ENCODE measurements around the gene RFC3. TPM values are rescaled to one million over a fixed set of nuclear protein-coding genes. Genes with fewer than 3 reads are reported as not detected.
A peak's percentile ranks its signal among the peaks of the same experiment; 100 is the strongest.

The RFC3 gene
- polyA plus RNA-seq, 4 donors = 1.8 to 14.5 (median 7.5) TPM

DNA sequence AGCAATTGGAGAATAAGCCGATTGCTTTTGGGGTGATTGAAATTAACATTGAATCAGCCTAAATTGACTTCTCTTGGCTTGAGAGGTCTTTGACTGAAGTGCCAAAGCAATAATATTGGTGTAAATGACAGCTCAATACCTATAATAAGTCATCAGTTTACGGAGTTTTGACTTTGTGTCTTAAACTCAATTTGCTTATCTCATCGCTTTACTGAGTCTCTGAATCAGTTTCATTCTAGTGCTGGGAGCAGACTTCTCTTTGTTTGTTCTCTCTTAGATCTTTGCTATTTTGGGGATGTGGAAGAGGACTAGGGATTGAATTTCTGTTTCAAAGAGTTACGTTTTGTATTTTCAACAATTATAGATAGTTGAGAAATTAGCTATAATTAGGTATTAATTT lies 7.1 kb downstream of the RFC3 start:
- Histone ChIP-seq H3K27ac (ENCODE audit: low read depth in 1 of 3, low read length in 2 of 3) (no peak overlapping the region), H3K4me1 (ENCODE audit: control insufficient read depth in 3 of 3, insufficient read depth in 2 of 3, low read depth in 1 of 3, low read length in 2 of 3) (no peaks in the 10 kb centered on the region), H3K9me3 (ENCODE audit: control insufficient read depth in 2 of 2, insufficient read depth in 1 of 2, low read depth in 1 of 2, low read length in 1 of 2) (no peaks in the 10 kb centered on the region), H3K27me3 (ENCODE audit: control insufficient read depth in 3 of 3, insufficient read depth in 3 of 3, low read length in 3 of 3) (no peaks in the 10 kb centered on the region), H3K36me3 (ENCODE audit: control insufficient read depth in 3 of 3, insufficient read depth in 2 of 3, low read depth in 1 of 3, low read length in 3 of 3) (peaks cover 0 to 6% (median 0%) of the 10 kb centered on the region in 3 donors), H3K4me3 (ENCODE audit: low read depth in 1 of 3, low read length in 3 of 3) (no peak overlapping the region)
- no peak for DNase-seq
- FAIRE-seq = peak; percentile 62
- 91 to 97% (median 94%) methylated on average over 4 of the region's 4 CpGs for WGBS, 3 donors

- WGBS, 3 donors = 94 to 97% (median 96%) methylated on average over 2 of the region's 2 CpGs
- FAIRE-seq (no peak), DNase-seq (no peak)
- no peaks in the 10 kb centered on the region for H3K9me3 ChIP-seq (ENCODE audit: control insufficient read depth in 2 of 2, insufficient read depth in 1 of 2, low read depth in 1 of 2, low read length in 1 of 2)
- peaks cover 0 to 11% (median 0%) of the 10 kb centered on the region in 3 donors for H3K36me3 ChIP-seq (ENCODE audit: control insufficient read depth in 3 of 3, insufficient read depth in 2 of 3, low read depth in 1 of 3, low read length in 3 of 3)
- no peaks in the 10 kb centered on the region for H3K27me3 ChIP-seq (ENCODE audit: control insufficient read depth in 3 of 3, insufficient read depth in 3 of 3, low read length in 3 of 3)
- no peak overlapping the region for H3K27ac ChIP-seq (ENCODE audit: low read depth in 1 of 3, low read length in 2 of 3)
- no peak overlapping the region for H3K4me3 ChIP-seq (ENCODE audit: low read depth in 1 of 3, low read length in 3 of 3)
- H3K4me1 ChIP-seq (ENCODE audit: control insufficient read depth in 3 of 3, insufficient read depth in 2 of 3, low read depth in 1 of 3, low read length in 2 of 3) = no peaks in the 10 kb centered on the region
Measured at GRCh38 chr13:33827139-33827538, 9.2 kb downstream of the RFC3 start.

- Histone ChIP-seq H3K27ac (ENCODE audit: low read depth in 1 of 3, low read length in 2 of 3) (no peak overlapping the region), H3K27me3 (ENCODE audit: control insufficient read depth in 3 of 3, insufficient read depth in 3 of 3, low read length in 3 of 3) (no peaks in the 10 kb centered on the region), H3K4me1 (ENCODE audit: control insufficient read depth in 3 of 3, insufficient read depth in 2 of 3, low read depth in 1 of 3, low read length in 2 of 3) (no peaks in the 10 kb centered on the region), H3K9me3 (ENCODE audit: control insufficient read depth in 2 of 2, insufficient read depth in 1 of 2, low read depth in 1 of 2, low read length in 1 of 2) (no peaks in the 10 kb centered on the region), H3K36me3 (ENCODE audit: control insufficient read depth in 3 of 3, insufficient read depth in 2 of 3, low read depth in 1 of 3, low read length in 3 of 3) (peaks cover 0 to 11% (median 0%) of the 10 kb centered on the region in 3 donors), H3K4me3 (ENCODE audit: low read depth in 1 of 3, low read length in 3 of 3) (no peak overlapping the region)
- 87 to 90% (median 87%) methylated on average over 7 of the region's 7 CpGs for WGBS, 3 donors
- FAIRE-seq (no peak), DNase-seq (no peak)
Measured at GRCh38 chr13:33828431-33829129, 10.6 kb downstream of the RFC3 start.

DNA sequence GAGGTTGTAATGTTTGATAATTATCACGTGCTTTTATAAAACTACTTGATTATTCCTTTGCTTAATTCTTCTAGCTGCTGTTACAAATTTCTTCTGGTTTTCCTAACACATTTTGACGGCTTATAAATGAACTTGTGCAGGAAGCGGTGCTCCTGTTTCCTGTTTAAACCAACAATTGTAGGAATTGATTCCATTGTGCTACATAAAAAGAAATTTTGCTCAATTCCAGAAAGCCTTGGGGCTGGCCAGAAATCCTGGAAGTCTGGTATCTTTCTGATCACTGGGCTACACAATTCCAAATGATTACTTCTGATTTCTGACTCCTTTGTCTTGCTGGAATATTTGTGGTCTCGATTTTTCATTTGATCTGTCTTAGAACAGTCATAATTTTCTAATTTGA lies 14.9 kb downstream of the RFC3 start:
- peaks cover 0 to 11% (median 0%) of the 10 kb centered on the region in 3 donors for H3K36me3 ChIP-seq (ENCODE audit: control insufficient read depth in 3 of 3, insufficient read depth in 2 of 3, low read depth in 1 of 3, low read length in 3 of 3)
- FAIRE-seq (no peak), DNase-seq (no peak)
- no peak overlapping the region for H3K27ac ChIP-seq (ENCODE audit: low read depth in 1 of 3, low read length in 2 of 3)
- no peak overlapping the region for H3K4me3 ChIP-seq (ENCODE audit: low read depth in 1 of 3, low read length in 3 of 3)
- whole genome bisulfite sequencing, 3 donors = 85 to 93% (median 92%) methylated on average over 4 of the region's 4 CpGs
- H3K27me3 ChIP-seq (ENCODE audit: control insufficient read depth in 3 of 3, insufficient read depth in 3 of 3, low read length in 3 of 3) = no peaks in the 10 kb centered on the region
- H3K9me3 ChIP-seq (ENCODE audit: control insufficient read depth in 2 of 2, insufficient read depth in 1 of 2, low read depth in 1 of 2, low read length in 1 of 2) = no peaks in the 10 kb centered on the region
- no peaks in the 10 kb centered on the region for H3K4me1 ChIP-seq (ENCODE audit: control insufficient read depth in 3 of 3, insufficient read depth in 2 of 3, low read depth in 1 of 3, low read length in 2 of 3)

DNA sequence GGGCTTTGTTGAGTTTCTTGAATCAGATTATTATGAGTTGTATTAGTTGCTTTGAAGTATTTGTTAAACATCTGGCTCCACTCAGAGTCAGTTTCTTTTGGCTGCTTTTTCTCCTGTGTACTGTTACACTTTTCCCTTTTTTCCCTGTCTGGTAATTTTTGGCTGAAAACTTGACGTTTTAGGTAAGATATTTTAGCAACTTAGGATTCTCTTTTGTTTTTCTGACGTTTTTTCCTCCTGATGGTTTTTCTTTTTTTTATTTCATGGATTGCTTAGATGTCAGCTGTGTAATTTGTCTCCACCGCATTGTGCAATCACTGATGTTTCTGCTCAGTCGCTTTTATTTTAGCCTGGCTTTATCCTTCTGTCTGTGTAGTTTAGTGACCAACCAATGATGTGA lies 20.7 kb downstream of the RFC3 start:
- WGBS, 3 donors = 59 to 67% (median 61%) methylated on average over 4 of the region's 4 CpGs
- FAIRE-seq (no peak), DNase-seq (peak in 1 of 2 donors; percentile 23)
- Histone ChIP-seq H3K9me3 (ENCODE audit: control insufficient read depth in 2 of 2, insufficient read depth in 1 of 2, low read depth in 1 of 2, low read length in 1 of 2) (no peaks in the 10 kb centered on the region), H3K27me3 (ENCODE audit: control insufficient read depth in 3 of 3, insufficient read depth in 3 of 3, low read length in 3 of 3) (no peaks in the 10 kb centered on the region), H3K4me3 (ENCODE audit: low read depth in 1 of 3, low read length in 3 of 3) (no peak overlapping the region), H3K4me1 (ENCODE audit: control insufficient read depth in 3 of 3, insufficient read depth in 2 of 3, low read depth in 1 of 3, low read length in 2 of 3) (peaks cover 0 to 2% (median 0%) of the 10 kb centered on the region in 3 donors), H3K36me3 (ENCODE audit: control insufficient read depth in 3 of 3, insufficient read depth in 2 of 3, low read depth in 1 of 3, low read length in 3 of 3) (no peaks in the 10 kb centered on the region), H3K27ac (ENCODE audit: low read depth in 1 of 3, low read length in 2 of 3) (no peak overlapping the region)

- Histone ChIP-seq H3K9me3 (ENCODE audit: control insufficient read depth in 2 of 2, insufficient read depth in 1 of 2, low read depth in 1 of 2, low read length in 1 of 2) (no peaks in the 10 kb centered on the region), H3K4me3 (ENCODE audit: low read depth in 1 of 3, low read length in 3 of 3) (no peak overlapping the region), H3K4me1 (ENCODE audit: control insufficient read depth in 3 of 3, insufficient read depth in 2 of 3, low read depth in 1 of 3, low read length in 2 of 3) (peaks cover 0 to 2% (median 0%) of the 10 kb centered on the region in 3 donors), H3K36me3 (ENCODE audit: control insufficient read depth in 3 of 3, insufficient read depth in 2 of 3, low read depth in 1 of 3, low read length in 3 of 3) (no peaks in the 10 kb centered on the region), H3K27me3 (ENCODE audit: control insufficient read depth in 3 of 3, insufficient read depth in 3 of 3, low read length in 3 of 3) (no peaks in the 10 kb centered on the region), H3K27ac (ENCODE audit: low read depth in 1 of 3, low read length in 2 of 3) (no peak overlapping the region)
- peak; percentile 7 to 44 for DNase-seq
- peak; percentile 75 for FAIRE-seq
- WGBS, 3 donors = 26 to 49% (median 28%) methylated on average over 1 of the region's 1 CpG
Measured at GRCh38 chr13:33840402-33840801, 22.5 kb downstream of the RFC3 start.

DNA sequence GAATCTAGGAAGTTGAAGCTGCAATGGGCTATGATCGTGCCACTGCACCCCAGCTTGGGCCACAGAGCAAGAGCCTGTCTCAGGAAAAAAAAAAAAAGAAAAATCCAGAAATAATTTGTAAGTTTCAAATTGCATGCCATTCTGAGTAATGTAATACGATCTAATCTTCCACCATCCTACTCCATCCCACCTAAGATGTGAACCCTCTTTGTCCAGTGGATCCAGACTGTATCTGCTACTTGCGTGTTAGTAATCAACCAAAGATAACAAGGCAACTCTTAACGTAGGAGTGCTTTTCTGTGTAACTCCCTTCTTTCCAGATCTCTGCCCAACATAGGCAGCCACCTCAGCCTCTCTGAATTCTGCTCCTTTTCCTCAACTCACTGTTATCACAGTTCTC lies 24.3 kb downstream of the RFC3 start:
- H3K4me1 ChIP-seq (ENCODE audit: control insufficient read depth in 3 of 3, insufficient read depth in 2 of 3, low read depth in 1 of 3, low read length in 2 of 3) = peaks cover 0 to 11% (median 0%) of the 10 kb centered on the region in 3 donors
- H3K9me3 ChIP-seq (ENCODE audit: control insufficient read depth in 2 of 2, insufficient read depth in 1 of 2, low read depth in 1 of 2, low read length in 1 of 2) = no peaks in the 10 kb centered on the region
- H3K27me3 ChIP-seq (ENCODE audit: control insufficient read depth in 3 of 3, insufficient read depth in 3 of 3, low read length in 3 of 3) = no peaks in the 10 kb centered on the region
- H3K4me3 ChIP-seq (ENCODE audit: low read depth in 1 of 3, low read length in 3 of 3) = no peak overlapping the region
- peaks cover 0 to 11% (median 0%) of the 10 kb centered on the region in 3 donors for H3K36me3 ChIP-seq (ENCODE audit: control insufficient read depth in 3 of 3, insufficient read depth in 2 of 3, low read depth in 1 of 3, low read length in 3 of 3)
- no peak overlapping the region for H3K27ac ChIP-seq (ENCODE audit: low read depth in 1 of 3, low read length in 2 of 3)
- FAIRE-seq = no peak
- no peak for DNase-seq
- WGBS, 3 donors = 85 to 92% (median 86%) methylated on average over 4 of the region's 4 CpGs

DNA sequence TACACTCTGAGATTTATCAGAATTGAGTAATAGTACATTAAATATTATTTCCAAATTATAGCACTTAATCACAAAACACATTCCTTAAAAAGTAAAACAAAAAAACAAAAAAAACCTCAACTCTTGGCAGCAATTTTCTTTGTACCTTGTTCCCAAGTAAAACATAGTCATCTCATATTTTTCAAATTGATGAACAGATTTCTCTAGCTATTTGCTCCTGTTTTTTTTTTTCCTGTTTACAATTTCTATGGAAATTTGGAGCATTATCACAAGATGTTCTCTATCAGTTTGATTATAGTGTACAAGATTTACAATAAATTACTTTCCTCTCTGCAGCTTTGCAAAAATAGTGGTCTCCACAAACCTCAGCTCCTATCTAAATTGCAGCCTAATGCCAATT lies 25.0 kb downstream of the RFC3 start:
- Histone ChIP-seq H3K9me3 (ENCODE audit: control insufficient read depth in 2 of 2, insufficient read depth in 1 of 2, low read depth in 1 of 2, low read length in 1 of 2) (no peaks in the 10 kb centered on the region), H3K27ac (ENCODE audit: low read depth in 1 of 3, low read length in 2 of 3) (no peak overlapping the region), H3K27me3 (ENCODE audit: control insufficient read depth in 3 of 3, insufficient read depth in 3 of 3, low read length in 3 of 3) (no peaks in the 10 kb centered on the region), H3K4me3 (ENCODE audit: low read depth in 1 of 3, low read length in 3 of 3) (no peak overlapping the region), H3K36me3 (ENCODE audit: control insufficient read depth in 3 of 3, insufficient read depth in 2 of 3, low read depth in 1 of 3, low read length in 3 of 3) (peaks cover 0 to 11% (median 0%) of the 10 kb centered on the region in 3 donors), H3K4me1 (ENCODE audit: control insufficient read depth in 3 of 3, insufficient read depth in 2 of 3, low read depth in 1 of 3, low read length in 2 of 3) (peaks cover 0 to 11% (median 0%) of the 10 kb centered on the region in 3 donors)
- FAIRE-seq = no peak
- DNase-seq = no peak
